ENCODE data around the gene FAM81A.
A peak's percentile ranks its signal among the peaks of the same experiment; 100 is the strongest.
"Not testable (repeated sequence)": the region's sequence is repeated elsewhere in the genome, so short reads cannot be mapped to it uniquely, and the experiment has no call there.

FAM81A gene

GRCh38 chr15:59437817-59438624, at the start of gene FAM81A:
FAM81A (plus strand) TSS chr15:59438186; CDS start chr15:59458627, 20,441 bp downstream.
- DNase-seq = peak in 1 of 2 experiments; percentile 69

GRCh38 chr15:59388670-59389069, 49.3 kb upstream of the FAM81A start:
- no peak for DNase-seq

GRCh38 chr15:59392299-59392698, 45.7 kb upstream of the FAM81A start:
- DNase-seq = no peak

DNA sequence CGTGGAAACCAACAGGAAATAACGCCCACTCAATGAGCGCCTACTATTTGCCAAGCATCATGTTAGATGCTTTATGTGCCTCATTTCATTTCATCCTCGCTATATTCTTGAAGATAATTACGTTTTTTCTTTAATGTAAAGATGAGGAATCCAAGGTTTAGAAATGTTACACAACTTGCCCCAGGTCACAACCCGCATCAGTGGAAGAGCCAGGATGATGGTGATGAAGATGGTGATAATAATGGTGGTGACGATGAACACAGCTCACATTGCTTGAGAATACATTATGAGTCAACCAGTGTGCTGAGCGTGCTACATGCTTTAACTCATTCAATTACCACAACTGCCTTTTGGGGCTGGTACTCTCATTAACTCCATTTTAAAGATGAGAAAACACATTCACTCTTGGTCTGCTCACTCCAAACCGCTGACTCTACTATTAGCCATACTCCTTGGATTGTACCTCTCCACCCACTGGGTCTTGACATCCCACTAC, 43.8 kb upstream of the FAM81A start:
- DNase-seq = no peak

DNA sequence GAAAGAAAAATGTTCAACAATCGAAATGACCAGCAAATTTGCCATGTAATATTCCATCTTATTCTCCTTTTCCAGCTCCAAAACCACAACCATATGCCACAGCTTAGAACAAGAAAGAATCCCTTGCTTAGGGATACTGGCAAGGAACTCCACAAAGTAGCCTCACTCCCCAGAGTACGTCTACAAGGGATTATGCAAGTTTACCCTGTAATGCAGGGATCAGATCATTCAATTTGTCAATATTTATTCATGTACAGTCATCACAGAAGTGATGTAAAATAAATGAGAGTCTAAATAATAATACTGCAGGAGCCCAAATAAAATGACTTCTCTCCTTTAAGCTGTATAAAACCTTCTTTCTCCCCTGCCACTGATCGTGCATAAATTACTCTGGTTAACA, 41.8 kb upstream of the FAM81A start:
- DNase-seq = no peak

DNA sequence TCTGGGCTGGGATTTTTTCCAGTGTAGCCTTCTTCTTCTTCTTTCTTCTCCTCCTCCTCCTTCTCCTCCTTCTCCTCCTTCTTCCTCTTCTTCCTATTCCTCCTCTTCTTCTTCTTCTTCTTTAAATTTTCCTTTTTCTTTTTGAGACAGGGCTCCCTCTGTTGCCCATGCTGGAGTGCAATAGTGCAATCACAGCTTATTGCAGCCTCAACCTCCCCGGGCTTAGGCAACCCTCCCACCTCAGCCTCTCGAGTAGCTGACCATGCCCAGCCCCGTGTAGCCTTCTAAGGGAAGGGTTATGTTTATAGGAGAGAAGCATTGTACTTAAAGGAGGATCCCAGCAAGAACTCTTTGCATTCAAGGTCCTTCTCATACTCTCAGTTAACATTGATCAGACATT, 41.3 kb upstream of the FAM81A start:
- DNase-seq = no peak

DNA sequence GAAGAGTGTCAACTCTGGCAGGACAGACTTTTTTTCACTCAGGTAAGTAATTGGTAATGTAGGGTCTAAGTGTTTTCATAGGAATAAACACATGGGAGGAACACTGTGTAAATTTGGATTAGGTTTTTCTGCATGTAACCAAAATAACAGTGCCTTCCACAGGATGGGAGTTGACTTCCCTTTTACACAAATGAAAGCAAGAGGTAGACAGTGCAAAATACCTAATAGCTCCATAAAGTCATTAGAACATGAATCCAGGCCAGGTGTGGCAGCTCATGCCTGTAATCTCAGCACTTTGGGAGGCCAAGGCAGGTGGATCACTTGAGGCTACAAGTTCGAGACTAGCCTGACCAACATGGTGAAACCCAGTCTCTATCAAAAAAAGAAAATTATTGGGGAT, 39.8 kb upstream of the FAM81A start:
- DNase-seq = no peak

DNA sequence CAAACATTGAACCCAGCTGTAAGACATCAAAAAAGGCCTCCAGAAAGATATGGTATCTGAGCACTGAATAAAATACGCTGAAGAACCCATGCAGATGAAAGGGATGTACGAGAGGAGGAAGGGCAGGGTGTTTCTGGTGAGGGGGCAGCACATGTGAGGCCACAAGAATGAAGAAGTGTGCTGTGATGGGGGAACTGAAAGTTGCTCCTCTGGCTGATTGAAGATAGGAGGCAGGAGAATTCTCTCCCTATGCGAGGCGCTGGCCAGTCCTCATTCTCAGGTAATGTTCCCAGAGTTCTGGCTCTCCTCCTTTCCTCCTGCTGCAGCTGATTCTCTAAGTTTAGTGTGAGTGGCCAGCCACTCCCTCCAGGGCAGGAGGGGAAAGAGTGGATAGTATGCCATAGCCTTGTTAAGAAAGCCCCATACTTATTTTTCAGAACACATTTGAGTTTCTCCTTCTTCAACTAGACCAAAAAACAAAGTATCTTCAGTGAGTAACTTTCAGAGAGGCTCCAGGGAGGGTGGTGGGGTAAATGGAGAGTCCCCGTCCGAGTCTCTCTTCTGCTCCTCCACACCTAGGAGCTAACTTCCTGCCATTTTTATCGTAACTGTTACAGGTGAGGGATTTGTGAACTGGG, 38.4 kb upstream of the FAM81A start:
- DNase-seq = no peak

- no peak for DNase-seq
These were observed 37.7 kb upstream of the FAM81A start for GRCh38 chr15:59400103-59400813.

DNA sequence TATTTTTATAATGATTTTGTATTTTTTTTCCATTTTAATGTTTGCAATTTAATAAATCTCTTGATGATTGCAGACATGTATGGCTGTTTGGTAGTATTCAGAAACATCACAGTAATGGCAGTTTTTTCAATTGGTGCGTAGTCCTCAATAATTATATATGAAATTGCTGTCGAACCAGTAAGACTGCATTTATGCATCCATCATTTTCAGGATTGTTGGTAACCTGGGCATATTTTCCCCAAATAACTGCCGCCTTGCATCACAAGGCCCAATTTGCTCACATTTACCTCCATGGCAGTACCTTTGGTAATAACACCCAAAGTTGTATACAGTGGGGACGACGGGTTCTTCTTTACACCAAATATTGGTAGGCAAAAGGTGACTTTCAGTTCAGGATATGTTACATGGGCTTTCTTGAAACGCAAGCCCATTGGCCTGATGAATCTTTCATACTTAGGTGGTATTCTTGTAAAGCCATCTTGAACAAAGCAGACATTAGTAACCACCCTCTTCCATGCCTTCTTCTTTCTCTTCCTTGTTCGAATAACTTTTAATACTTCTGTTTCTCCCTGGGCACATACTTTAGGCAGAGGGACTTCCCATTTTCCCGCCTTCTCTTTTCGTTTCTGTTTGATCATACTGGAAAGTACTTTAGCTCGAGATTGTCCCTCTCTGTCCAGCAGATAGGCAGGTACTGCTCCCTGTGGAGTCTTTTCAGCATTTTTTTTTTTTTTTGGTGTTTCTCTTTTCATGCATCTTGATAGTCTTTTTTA, 36.7 kb upstream of the FAM81A start:
- not testable (repeated sequence) for DNase-seq

DNA sequence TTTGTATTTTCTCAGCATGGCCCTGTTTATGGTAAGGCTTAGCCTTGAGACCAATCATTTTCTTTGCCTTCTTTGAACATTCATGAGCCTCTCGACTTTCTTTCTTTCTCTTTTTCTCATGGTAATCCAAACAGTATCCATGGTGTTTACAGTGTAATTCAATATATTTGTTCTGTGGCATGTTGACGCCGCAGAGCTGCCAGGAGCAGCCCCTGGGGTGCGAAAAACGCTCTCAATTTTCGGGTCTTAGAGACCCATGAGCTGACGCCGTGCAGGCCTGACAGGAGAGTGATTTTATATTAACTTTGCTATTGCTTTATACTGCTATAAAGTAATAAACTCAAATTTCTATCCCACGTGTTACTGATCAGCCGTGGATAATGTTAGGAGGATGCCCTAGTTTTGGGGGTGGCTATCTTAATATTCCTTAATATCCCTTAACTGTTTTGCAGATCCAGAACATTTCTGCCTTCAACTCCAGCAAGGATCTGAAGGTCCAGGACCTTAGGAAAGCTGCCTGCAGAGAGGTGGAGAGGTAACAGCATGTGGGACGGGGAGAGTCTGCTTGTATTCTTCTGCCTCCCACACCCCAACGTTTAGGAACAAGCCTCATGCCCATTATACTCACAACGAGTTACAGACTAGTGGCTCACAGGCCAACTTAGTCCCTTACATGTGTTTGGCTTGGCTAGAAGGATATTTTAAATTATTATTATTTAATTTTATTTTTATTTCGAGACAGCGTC, 36.0 kb upstream of the FAM81A start:
- DNase-seq = no peak

DNA sequence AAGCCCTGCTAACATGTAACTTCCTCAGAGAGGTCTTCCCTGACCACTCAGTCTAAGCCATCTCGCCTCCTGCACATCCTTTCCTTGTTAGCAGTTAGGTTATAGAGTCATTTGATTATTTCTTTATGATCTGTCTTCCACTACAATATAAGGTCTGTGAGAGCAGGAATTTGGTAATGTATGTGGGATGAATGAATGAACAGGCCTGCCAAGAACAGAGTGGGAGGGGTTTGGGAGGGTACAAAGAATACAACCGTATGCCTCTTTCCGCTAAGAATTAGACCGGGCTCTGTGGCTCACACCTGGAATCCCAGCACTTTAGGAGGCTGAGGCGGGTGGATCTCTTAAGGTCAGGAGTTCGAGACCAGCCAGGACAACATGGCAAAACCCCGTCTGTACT, 32.9 kb upstream of the FAM81A start:
- DNase-seq = no peak

- DNase-seq = no peak
These were observed 31.5 kb upstream of the FAM81A start for GRCh38 chr15:59406446-59406845.

DNA sequence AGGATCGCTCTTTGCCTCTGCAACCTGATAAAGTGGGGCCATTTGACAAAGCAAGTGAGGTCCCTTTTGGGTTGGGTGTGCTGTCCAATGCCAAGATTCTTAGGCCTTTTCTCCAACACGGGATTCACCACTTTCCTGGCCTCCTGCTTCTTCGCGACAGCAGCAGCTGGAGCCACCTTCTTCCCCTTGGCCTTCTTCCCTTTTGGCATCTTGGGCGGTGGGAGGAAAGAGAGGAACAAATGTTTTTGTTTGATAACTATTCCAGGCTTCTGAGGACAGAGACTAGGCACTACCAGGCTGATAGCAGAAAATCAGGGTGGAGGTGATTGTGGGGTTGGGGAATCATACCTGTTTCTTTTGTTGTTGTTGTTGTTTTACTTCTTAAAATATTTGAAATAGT, 30.0 kb upstream of the FAM81A start:
- DNase-seq = no peak

DNA sequence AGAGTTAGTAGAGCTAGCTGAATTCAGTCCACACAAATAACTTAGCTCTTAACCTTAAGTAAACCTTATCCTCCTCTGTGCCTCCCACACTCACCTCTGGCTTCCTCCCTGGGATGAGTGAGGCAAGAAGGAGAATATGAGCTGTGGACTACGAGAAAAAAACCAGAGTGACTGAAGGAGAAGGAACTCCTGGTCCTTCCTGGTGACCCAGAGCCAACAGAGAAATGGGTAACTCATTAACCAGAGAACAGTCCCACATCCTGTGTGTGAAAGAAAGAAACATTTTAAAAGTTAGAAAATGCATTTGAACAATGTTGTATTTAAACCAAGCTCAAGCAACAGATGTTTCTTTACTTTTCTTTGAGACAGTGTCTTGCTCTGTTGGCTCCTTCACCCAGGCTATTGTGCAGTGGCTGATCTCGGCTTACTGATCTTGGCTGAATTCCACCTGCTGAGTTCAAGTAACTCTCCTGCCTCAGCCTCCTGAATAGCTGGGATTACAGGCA, 27.5 kb upstream of the FAM81A start:
- DNase-seq = no peak

DNA sequence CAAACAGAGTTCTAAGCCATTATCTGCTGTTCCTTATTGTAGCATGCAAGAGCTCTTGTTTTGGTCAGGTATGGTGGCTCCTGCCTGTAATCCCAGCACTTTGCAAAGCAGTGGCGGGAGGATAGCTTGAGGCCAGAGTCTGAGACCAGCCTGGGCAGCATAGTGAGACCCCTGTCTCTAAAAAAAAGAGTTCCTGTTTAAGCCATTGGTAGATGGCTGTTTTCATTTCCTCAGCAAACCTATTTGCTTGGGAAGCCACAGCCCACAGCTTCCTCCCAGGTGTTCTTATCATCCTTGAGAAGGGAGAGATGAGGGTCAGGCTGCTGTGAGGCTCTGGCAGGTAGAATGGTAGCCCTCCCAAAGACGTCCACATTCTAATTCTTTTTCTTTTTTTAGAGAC, 24.4 kb upstream of the FAM81A start:
- no peak for DNase-seq

GRCh38 chr15:59416816-59417215, 21.2 kb upstream of the FAM81A start:
- no peak for DNase-seq

GRCh38 chr15:59419170-59419569, 18.8 kb upstream of the FAM81A start:
- no peak for DNase-seq

GRCh38 chr15:59420108-59420507, 17.9 kb upstream of the FAM81A start:
- DNase-seq = no peak

DNA sequence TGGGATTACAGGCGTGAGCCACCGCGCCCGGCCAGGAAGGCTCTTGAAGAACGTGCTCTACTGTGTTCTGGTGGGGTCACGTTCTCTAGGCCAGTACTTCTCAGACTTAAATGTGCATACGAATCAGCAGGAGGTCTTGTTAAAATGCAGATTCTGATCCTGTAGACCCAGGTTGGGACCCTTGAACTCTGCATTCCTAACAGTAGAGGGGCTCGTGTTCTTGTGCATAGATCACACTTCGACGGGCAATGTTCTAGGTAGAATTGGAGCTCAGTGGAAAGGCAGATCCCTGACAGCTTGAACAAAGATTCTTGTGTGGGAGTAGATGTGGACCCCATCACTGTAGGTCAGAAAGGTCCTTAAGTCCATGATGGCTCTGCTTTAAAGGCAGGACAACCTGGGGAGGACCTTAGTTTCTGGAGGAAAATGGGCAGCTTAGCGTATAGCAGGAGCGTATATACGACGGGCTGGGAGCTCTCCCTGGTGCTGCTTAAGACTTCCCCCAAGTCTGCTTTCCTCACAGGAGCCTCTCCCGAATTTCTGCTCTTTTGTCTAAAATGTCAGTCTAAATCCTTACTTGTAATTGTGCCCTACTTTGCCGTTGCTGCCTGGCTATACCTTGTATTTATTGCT, 16.9 kb upstream of the FAM81A start:
- no peak for DNase-seq

DNA sequence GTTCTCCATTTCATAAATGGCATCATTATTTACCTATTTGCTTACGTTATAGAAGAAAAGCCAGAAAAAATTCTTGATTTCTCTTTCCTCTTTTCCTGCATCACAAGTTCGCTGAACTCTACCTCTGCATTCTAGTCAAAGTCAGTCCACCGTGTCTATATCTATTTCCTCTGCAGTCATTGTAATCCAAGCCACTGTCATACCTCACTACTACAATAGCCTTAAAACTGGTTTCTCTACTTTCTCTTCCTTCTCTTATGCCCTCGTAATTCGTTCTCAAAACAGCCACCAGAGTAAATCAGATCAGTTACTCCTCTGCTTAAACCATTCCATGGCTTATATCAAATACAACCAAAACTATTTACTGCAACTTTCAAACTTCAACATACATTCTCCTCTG, 13.4 kb upstream of the FAM81A start:
- no peak for DNase-seq
